GM23338 (cell line): Measurements from ENCODE around the gene ST3GAL4. TPM values are rescaled to one million over a fixed set of nuclear protein-coding genes. Genes with fewer than 3 reads are reported as not detected.

Source experiments
- ATAC-seq: fragments of 200-7000 bp; cut with Tn5 transposase; 3 replicates; pipeline ENCODE4 v1.9.1; 2020
- DNase-seq: peaks from one replicate; pipeline ENCODE4 v3.0.0-alpha.2; 2015; ENCODE audit warnings: low spot score
- H2AFZ ChIP-seq: fragments of 200-600 bp; sonication (generic); 2 replicates; pipeline ENCODE4 v1.8.0; 2016; ENCODE audit warnings: antibody characterized with exemption, mild to moderate bottlenecking, moderate library complexity
- H3F3A ChIP-seq: fragments of 200-600 bp; sonication (generic); replicated peaks from 2 replicates; pipeline ENCODE4 v1.8.0; 2017; ENCODE audit warnings: antibody characterized with exemption, mixed run types, low read depth
- H3K27ac ChIP-seq: fragments of 200-600 bp; sonication (generic); 2 replicates; pipeline ENCODE4 v1.6.1; 2016; ENCODE audit warnings: low read depth
- H3K27me3 ChIP-seq: fragments of 200-600 bp; sonication (generic); 2 replicates; pipeline ENCODE4 v1.8.0; 2016; ENCODE audit warnings: mild to moderate bottlenecking, mixed run types, moderate library complexity; ENCODE audit not compliant: insufficient read depth
- H3K36me3 ChIP-seq: fragments of 200-600 bp; sonication (generic); 2 replicates; pipeline ENCODE4 v1.8.0; 2016; ENCODE audit warnings: mild to moderate bottlenecking; ENCODE audit not compliant: insufficient read depth
- H3K4me1 ChIP-seq: fragments of 200-600 bp; sonication (generic); 2 replicates; pipeline ENCODE4 v1.8.0; 2016; ENCODE audit warnings: mild to moderate bottlenecking, moderate library complexity; ENCODE audit not compliant: insufficient read depth
- H3K4me2 ChIP-seq: fragments of 200-600 bp; sonication (generic); 2 replicates; pipeline ENCODE4 v1.7.1; 2017; ENCODE audit warnings: mixed run types
- H3K4me3 ChIP-seq: fragments of 200-600 bp; sonication (generic); 2 replicates; pipeline ENCODE4 v1.6.1; 2016; ENCODE audit warnings: mixed run types
- H3K79me2 ChIP-seq: fragments of 200-600 bp; sonication (generic); replicated peaks from 2 replicates; pipeline ENCODE4 v1.8.0; 2017; ENCODE audit warnings: mild to moderate bottlenecking; ENCODE audit not compliant: insufficient read depth
- H3K9me2 ChIP-seq: fragments of 200-600 bp; sonication (generic); 2 replicates; pipeline ENCODE4 v1.8.0; 2017; ENCODE audit not compliant: insufficient read depth
- H4K20me1 ChIP-seq: fragments of 200-600 bp; sonication (generic); replicated peaks from 2 replicates; pipeline ENCODE4 v1.8.0; 2017; ENCODE audit warnings: mild to moderate bottlenecking; ENCODE audit not compliant: insufficient read depth
- H3K27ac Mint-ChIP-seq: 2 replicates; pipeline ENCODE4 v1.8.0; 2020; ENCODE audit warnings: inconsistent platforms, mild to moderate bottlenecking, moderate library complexity, mixed read lengths
- H3K27me3 Mint-ChIP-seq: 3 replicates; pipeline ENCODE4 v1.8.0; 2022; ENCODE audit warnings: low read depth, mild to moderate bottlenecking, moderate library complexity, mixed read lengths, inconsistent platforms; ENCODE audit not compliant: insufficient read depth, poor library complexity
- H3K36me3 Mint-ChIP-seq: 3 replicates; pipeline ENCODE4 v1.8.0; 2021; ENCODE audit warnings: low read depth, mild to moderate bottlenecking, inconsistent platforms, moderate library complexity, mixed read lengths
- H3K4me1 Mint-ChIP-seq: 3 replicates; pipeline ENCODE4 v1.8.0; 2020; ENCODE audit warnings: mild to moderate bottlenecking, inconsistent platforms, mixed read lengths
- H3K4me3 Mint-ChIP-seq: 3 replicates; pipeline ENCODE4 v1.8.0; 2021; ENCODE audit warnings: moderate library complexity, mild to moderate bottlenecking, inconsistent platforms, mixed read lengths
- H3K9me3 Mint-ChIP-seq: 3 replicates; pipeline ENCODE4 v1.8.0; 2020; ENCODE audit warnings: moderate library complexity, mild to moderate bottlenecking, inconsistent platforms, mixed read lengths
- CREB1 ChIP-seq: fragments of 250-450 bp; sonication (Bioruptor Pico); IDR thresholded peaks from 2 replicates; pipeline ENCODE4 v1.5.0; 2020; ENCODE audit warnings: low read depth, mild to moderate bottlenecking, moderate library complexity
- EZH2 ChIP-seq: fragments of 200-600 bp; sonication (generic); IDR thresholded peaks from one replicate; pipeline ENCODE4 v1.8.0; 2017; ENCODE audit warnings: antibody characterized with exemption, mild to moderate bottlenecking, low read depth; ENCODE audit not compliant: unreplicated experiment
- EZH2phosphoT487 ChIP-seq: fragments of 200-600 bp; sonication (generic); IDR thresholded peaks from one replicate; pipeline ENCODE4 v1.8.1; 2018; ENCODE audit warnings: antibody characterized with exemption; ENCODE audit not compliant: unreplicated experiment
- JUNB ChIP-seq: IDR thresholded peaks from one replicate; pipeline ENCODE4 v1.6.1; 2016; ENCODE audit warnings: antibody characterized with exemption; ENCODE audit not compliant: unreplicated experiment
- NANOG ChIP-seq: IDR thresholded peaks from 2 replicates; pipeline ENCODE4 v1.6.1; 2016; ENCODE audit warnings: antibody characterized with exemption, borderline replicate concordance
- POLR2AphosphoS5 ChIP-seq: IDR thresholded peaks from 2 replicates; pipeline ENCODE4 v1.6.1; 2016; ENCODE audit warnings: antibody characterized with exemption, low read depth
- STAT1 ChIP-seq: IDR thresholded peaks from one replicate; pipeline ENCODE4 v1.6.1; 2016; ENCODE audit warnings: antibody characterized with exemption; ENCODE audit not compliant: unreplicated experiment
- ZNF114 ChIP-seq: fragments of 250-450 bp; sonication (Bioruptor Pico); IDR thresholded peaks from 2 replicates; pipeline ENCODE4 v1.5.0; 2020; ENCODE audit warnings: mild to moderate bottlenecking, moderate library complexity
- ZNF331 ChIP-seq: fragments of 250-450 bp; sonication (Bioruptor Pico); IDR thresholded peaks from 2 replicates; pipeline ENCODE4 v1.5.0; 2020; ENCODE audit warnings: low read depth, mild to moderate bottlenecking, moderate library complexity
- polyA plus RNA-seq: library from polyadenylated mRNA; unstranded; fragments of >200 nt; fragmentation: Nextera tagmentation; extraction: Ambion mirVana; gene quantifications from 2 replicates; pipeline ENCODE4 v1.2.1, GENCODE V29; 2016
- total RNA-seq: library from RNA; depleted of rRNA; stranded (reverse); fragments of >200 nt; shearing (Covaris generic); gene quantifications from 2 replicates; pipeline ENCODE4 v1.2.3, GENCODE V29; 2014
- TF ChIP-seq, protein P1 (sequence below): fragments of 250-450 bp; sonication (Bioruptor Pico); IDR thresholded peaks from 2 replicates; pipeline ENCODE4 v1.5.0; 2020; ENCODE audit warnings: mild to moderate bottlenecking, moderate library complexity
- TF ChIP-seq, protein P2 (sequence below), 2 experiments: fragments of 200-600 bp in 1 of 2; sonication (generic) in 1 of 2; conservative IDR thresholded peaks; 2 replicates each; pipeline versions ENCODE4 v1.5.1 to v1.6.1; 2016 to 2017; ENCODE audit warnings: antibody characterized with exemption in 2 of 2, low read depth in 2 of 2, mild to moderate bottlenecking in 2 of 2, moderate library complexity in 1 of 2
- TF ChIP-seq, protein P3 (sequence below): IDR thresholded peaks from 2 replicates; pipeline ENCODE4 v1.6.1; 2016; ENCODE audit warnings: antibody characterized with exemption
- TF ChIP-seq, protein P4 (sequence below): IDR thresholded peaks from one replicate; pipeline ENCODE4 v1.6.1; 2018; ENCODE audit warnings: antibody characterized with exemption; ENCODE audit not compliant: unreplicated experiment

Gene ST3GAL4
- total and polyA plus RNA-seq, 2 experiments from 2014 or later = 10.1 to 28.0 TPM

DNA sequence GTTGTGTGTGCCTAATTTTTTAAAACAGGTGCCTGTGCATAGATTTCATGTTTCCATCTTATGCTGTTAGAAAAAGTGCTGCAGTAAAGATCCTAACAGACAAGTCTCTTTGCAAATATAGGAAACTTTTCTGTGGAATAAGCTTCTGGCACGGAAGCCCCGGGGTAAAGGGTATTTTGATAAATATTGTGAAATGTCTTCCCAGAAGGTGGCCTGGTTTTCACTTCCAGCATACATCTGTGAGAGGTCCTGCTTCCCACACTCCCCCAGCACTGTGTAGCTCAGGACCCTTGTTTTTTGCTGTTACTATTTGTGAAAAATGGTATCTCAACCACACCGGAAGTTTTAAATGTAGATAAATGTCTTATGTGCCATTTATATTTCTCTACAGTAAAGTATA lies 14.5 kb downstream of the ST3GAL4 start:
- Mint-ChIP-seq H3K36me3 (no peaks in the 10 kb centered on the region), H3K27me3 (peaks cover 5% of the 10 kb centered on the region), H3K9me3 (no peaks in the 10 kb centered on the region), H3K27ac (no peak overlapping the region; the same call in 1 of the 2 replicates), H3K4me3 (no peak overlapping the region), H3K4me1 (peaks cover 39% of the 10 kb centered on the region)
- Histone ChIP-seq H3K4me2 (no peak overlapping the region), H3K9me2 (no peaks in the 10 kb centered on the region), H3K4me3 (no peak overlapping the region), H3K27me3 (no peaks in the 10 kb centered on the region), H2AFZ (no peak overlapping the region), H3K79me2 (peaks cover 44% of the 10 kb centered on the region), H3K27ac (no peak overlapping the region), H3K36me3 (no peaks in the 10 kb centered on the region), H3K4me1 (peaks cover 20% of the 10 kb centered on the region; the same call in 1 of the 2 replicates), H3F3A (no peaks in the 10 kb centered on the region), H4K20me1 (peaks cover 8% of the 10 kb centered on the region; the same call in 1 of the 2 replicates)
- DNase-seq = no peak
- TF ChIP-seq CREB1 (no peak), JUNB (no peak), ZNF114 (CRISPR knock-in tag) (no peak), EZH2phosphoT487 (no peak), ZNF331 (CRISPR knock-in tag) (no peak), EZH2 (no peak), STAT1 (no peak), NANOG (no peak), POLR2AphosphoS5 (no peak)
- TF ChIP-seq, protein P1, sequence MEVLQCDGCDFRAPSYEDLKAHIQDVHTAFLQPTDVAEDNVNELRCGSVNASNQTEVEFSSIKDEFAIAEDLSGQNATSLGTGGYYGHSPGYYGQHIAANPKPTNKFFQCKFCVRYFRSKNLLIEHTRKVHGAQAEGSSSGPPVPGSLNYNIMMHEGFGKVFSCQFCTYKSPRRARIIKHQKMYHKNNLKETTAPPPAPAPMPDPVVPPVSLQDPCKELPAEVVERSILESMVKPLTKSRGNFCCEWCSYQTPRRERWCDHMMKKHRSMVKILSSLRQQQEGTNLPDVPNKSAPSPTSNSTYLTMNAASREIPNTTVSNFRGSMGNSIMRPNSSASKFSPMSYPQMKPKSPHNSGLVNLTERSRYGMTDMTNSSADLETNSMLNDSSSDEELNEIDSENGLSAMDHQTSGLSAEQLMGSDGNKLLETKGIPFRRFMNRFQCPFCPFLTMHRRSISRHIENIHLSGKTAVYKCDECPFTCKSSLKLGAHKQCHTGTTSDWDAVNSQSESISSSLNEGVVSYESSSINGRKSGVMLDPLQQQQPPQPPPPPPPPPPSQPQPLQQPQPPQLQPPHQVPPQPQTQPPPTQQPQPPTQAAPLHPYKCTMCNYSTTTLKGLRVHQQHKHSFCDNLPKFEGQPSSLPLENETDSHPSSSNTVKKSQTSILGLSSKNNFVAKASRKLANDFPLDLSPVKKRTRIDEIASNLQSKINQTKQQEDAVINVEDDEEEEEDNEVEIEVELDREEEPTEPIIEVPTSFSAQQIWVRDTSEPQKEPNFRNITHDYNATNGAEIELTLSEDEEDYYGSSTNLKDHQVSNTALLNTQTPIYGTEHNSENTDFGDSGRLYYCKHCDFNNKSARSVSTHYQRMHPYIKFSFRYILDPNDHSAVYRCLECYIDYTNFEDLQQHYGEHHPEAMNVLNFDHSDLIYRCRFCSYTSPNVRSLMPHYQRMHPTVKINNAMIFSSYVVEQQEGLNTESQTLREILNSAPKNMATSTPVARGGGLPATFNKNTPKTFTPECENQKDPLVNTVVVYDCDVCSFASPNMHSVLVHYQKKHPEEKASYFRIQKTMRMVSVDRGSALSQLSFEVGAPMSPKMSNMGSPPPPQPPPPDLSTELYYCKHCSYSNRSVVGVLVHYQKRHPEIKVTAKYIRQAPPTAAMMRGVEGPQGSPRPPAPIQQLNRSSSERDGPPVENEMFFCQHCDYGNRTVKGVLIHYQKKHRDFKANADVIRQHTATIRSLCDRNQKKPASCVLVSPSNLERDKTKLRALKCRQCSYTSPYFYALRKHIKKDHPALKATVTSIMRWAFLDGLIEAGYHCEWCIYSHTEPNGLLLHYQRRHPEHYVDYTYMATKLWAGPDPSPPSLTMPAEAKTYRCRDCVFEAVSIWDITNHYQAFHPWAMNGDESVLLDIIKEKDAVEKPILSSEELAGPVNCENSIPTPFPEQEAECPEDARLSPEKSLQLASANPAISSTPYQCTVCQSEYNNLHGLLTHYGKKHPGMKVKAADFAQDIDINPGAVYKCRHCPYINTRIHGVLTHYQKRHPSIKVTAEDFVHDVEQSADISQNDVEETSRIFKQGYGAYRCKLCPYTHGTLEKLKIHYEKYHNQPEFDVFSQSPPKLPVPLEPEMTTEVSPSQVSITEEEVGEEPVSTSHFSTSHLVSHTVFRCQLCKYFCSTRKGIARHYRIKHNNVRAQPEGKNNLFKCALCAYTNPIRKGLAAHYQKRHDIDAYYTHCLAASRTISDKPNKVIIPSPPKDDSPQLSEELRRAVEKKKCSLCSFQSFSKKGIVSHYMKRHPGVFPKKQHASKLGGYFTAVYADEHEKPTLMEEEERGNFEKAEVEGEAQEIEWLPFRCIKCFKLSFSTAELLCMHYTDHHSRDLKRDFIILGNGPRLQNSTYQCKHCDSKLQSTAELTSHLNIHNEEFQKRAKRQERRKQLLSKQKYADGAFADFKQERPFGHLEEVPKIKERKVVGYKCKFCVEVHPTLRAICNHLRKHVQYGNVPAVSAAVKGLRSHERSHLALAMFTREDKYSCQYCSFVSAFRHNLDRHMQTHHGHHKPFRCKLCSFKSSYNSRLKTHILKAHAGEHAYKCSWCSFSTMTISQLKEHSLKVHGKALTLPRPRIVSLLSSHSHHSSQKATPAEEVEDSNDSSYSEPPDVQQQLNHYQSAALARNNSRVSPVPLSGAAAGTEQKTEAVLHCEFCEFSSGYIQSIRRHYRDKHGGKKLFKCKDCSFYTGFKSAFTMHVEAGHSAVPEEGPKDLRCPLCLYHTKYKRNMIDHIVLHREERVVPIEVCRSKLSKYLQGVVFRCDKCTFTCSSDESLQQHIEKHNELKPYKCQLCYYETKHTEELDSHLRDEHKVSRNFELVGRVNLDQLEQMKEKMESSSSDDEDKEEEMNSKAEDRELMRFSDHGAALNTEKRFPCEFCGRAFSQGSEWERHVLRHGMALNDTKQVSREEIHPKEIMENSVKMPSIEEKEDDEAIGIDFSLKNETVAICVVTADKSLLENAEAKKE (CRISPR knock-in tag) = no peak
- TF ChIP-seq, protein P2, sequence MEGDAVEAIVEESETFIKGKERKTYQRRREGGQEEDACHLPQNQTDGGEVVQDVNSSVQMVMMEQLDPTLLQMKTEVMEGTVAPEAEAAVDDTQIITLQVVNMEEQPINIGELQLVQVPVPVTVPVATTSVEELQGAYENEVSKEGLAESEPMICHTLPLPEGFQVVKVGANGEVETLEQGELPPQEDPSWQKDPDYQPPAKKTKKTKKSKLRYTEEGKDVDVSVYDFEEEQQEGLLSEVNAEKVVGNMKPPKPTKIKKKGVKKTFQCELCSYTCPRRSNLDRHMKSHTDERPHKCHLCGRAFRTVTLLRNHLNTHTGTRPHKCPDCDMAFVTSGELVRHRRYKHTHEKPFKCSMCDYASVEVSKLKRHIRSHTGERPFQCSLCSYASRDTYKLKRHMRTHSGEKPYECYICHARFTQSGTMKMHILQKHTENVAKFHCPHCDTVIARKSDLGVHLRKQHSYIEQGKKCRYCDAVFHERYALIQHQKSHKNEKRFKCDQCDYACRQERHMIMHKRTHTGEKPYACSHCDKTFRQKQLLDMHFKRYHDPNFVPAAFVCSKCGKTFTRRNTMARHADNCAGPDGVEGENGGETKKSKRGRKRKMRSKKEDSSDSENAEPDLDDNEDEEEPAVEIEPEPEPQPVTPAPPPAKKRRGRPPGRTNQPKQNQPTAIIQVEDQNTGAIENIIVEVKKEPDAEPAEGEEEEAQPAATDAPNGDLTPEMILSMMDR (conservative IDR thresholded peaks at IDR 0.05; ENCODE audit: low read depth in 2 of 2) = no peak
- TF ChIP-seq, protein P3, sequence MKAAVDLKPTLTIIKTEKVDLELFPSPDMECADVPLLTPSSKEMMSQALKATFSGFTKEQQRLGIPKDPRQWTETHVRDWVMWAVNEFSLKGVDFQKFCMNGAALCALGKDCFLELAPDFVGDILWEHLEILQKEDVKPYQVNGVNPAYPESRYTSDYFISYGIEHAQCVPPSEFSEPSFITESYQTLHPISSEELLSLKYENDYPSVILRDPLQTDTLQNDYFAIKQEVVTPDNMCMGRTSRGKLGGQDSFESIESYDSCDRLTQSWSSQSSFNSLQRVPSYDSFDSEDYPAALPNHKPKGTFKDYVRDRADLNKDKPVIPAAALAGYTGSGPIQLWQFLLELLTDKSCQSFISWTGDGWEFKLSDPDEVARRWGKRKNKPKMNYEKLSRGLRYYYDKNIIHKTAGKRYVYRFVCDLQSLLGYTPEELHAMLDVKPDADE = no peak
- TF ChIP-seq, protein P4, sequence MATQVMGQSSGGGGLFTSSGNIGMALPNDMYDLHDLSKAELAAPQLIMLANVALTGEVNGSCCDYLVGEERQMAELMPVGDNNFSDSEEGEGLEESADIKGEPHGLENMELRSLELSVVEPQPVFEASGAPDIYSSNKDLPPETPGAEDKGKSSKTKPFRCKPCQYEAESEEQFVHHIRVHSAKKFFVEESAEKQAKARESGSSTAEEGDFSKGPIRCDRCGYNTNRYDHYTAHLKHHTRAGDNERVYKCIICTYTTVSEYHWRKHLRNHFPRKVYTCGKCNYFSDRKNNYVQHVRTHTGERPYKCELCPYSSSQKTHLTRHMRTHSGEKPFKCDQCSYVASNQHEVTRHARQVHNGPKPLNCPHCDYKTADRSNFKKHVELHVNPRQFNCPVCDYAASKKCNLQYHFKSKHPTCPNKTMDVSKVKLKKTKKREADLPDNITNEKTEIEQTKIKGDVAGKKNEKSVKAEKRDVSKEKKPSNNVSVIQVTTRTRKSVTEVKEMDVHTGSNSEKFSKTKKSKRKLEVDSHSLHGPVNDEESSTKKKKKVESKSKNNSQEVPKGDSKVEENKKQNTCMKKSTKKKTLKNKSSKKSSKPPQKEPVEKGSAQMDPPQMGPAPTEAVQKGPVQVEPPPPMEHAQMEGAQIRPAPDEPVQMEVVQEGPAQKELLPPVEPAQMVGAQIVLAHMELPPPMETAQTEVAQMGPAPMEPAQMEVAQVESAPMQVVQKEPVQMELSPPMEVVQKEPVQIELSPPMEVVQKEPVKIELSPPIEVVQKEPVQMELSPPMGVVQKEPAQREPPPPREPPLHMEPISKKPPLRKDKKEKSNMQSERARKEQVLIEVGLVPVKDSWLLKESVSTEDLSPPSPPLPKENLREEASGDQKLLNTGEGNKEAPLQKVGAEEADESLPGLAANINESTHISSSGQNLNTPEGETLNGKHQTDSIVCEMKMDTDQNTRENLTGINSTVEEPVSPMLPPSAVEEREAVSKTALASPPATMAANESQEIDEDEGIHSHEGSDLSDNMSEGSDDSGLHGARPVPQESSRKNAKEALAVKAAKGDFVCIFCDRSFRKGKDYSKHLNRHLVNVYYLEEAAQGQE = no peak
- no peak for ATAC-seq
